ENCODE measurements around the gene AUTS2. TPM values are rescaled to one million over a fixed set of nuclear protein-coding genes. Genes with fewer than 3 reads are reported as not detected.

The AUTS2 gene
- total and polyA plus RNA-seq, 9 of the 15 experiments (the other 6 are each of a cell fraction or from before 2014, with no cell fraction given) = 0.58 TPM; not detected in 8

- FAIRE-seq (no peak), ATAC-seq (no peak), DNase-seq (ENCODE audit: extremely low read depth in 1 of 4, low spot score in 3 of 4) (no peak)
- H2AFZ ChIP-seq (ENCODE audit: low read depth, low read length) = no peak overlapping the region
- H3K4me2 ChIP-seq (ENCODE audit: insufficient read depth, low read length) = no peak overlapping the region
- intact Hi-C loops (cut with micrococcal nuclease) = no loop called here
- in situ Hi-C loops (cut with MboI) = no loop called here
- CTCF ChIA-PET (ENCODE audit: low intra/inter-chr PET ratio) = no interaction called here
- no TSS peak for BruUV-seq (replicated peaks)
- peak; percentile 58; the same call in 1 of the 2 replicates for TF ChIP-seq ZNF316 (IDR thresholded peaks at IDR 0.05)
- TF ChIP-seq E2F6 (IDR thresholded peaks at IDR 0.05; ENCODE audit: borderline replicate concordance in 1 of 2, extremely low read depth in 1 of 2, insufficient read depth in 1 of 2, insufficient read length in 1 of 2, low read depth in 1 of 2, low read length in 1 of 2, poor library complexity in 1 of 2, severe bottlenecking in 1 of 2) = no peak
- TF ChIP-seq FOXA3 (CRISPR knock-in tag; conservative IDR thresholded peaks at IDR 0.05 in 1 of 2, IDR thresholded peaks at IDR 0.05 in 1 of 2) = no peak
- TF ChIP-seq MAFG (tag; conservative IDR thresholded peaks at IDR 0.05) = 0 out of 2 replicates have a peak, but pooled peaks have one; percentile 20
- no peak for TF ChIP-seq ELK3 (CRISPR knock-in tag; IDR thresholded peaks at IDR 0.05)
- TF ChIP-seq, protein P1, sequence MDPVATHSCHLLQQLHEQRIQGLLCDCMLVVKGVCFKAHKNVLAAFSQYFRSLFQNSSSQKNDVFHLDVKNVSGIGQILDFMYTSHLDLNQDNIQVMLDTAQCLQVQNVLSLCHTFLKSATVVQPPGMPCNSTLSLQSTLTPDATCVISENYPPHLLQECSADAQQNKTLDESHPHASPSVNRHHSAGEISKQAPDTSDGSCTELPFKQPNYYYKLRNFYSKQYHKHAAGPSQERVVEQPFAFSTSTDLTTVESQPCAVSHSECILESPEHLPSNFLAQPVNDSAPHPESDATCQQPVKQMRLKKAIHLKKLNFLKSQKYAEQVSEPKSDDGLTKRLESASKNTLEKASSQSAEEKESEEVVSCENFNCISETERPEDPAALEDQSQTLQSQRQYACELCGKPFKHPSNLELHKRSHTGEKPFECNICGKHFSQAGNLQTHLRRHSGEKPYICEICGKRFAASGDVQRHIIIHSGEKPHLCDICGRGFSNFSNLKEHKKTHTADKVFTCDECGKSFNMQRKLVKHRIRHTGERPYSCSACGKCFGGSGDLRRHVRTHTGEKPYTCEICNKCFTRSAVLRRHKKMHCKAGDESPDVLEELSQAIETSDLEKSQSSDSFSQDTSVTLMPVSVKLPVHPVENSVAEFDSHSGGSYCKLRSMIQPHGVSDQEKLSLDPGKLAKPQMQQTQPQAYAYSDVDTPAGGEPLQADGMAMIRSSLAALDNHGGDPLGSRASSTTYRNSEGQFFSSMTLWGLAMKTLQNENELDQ (CRISPR knock-in tag; IDR thresholded peaks at IDR 0.05; ENCODE audit: borderline replicate concordance) = no peak
- no peak for TF ChIP-seq MXI1 (IDR thresholded peaks at IDR 0.05; ENCODE audit: low read depth, low read length)
- TF ChIP-seq ZNF57 (CRISPR knock-in tag; IDR thresholded peaks at IDR 0.05) = no peak
- TF ChIP-seq DEAF1 (CRISPR knock-in tag; IDR thresholded peaks at IDR 0.05) = no peak
- no peaks in the 10 kb centered on the region for H3K9me1 ChIP-seq (ENCODE audit: control insufficient read depth, insufficient read depth, low read length)
- H3K9ac ChIP-seq (ENCODE audit: insufficient read depth in 1 of 2, low read depth in 2 of 2, low read length in 2 of 2) = no peak overlapping the region
- no peak overlapping the region for H3K27ac ChIP-seq (ENCODE audit: extremely low read depth, low read depth, low read length)
- H3K4me1 ChIP-seq (replicated peaks in 1 of 2; ENCODE audit: control insufficient read depth in 2 of 2, insufficient read depth in 2 of 2, low read length in 2 of 2) = no peaks in the 10 kb centered on the region
- POLR2A ChIA-PET = interaction anchor here (0.6 to 0.7 kb wide), 2 partner anchors 12 to 718 kb away, joined by 3 to 5 read pairs; no protein-coding TSS in a partner anchor
- no peaks in the 10 kb centered on the region for H3K79me2 ChIP-seq (ENCODE audit: control insufficient read depth, insufficient read depth, low read length)
- H4K20me1 ChIP-seq (replicated peaks; ENCODE audit: control insufficient read depth, insufficient read depth, low read length) = no peaks in the 10 kb centered on the region; the same call in 1 of the 2 replicates
- H3K4me3 ChIP-seq = no peak overlapping the region
- no peaks in the 10 kb centered on the region for H3K36me3 ChIP-seq (ENCODE audit: control insufficient read depth, insufficient read depth, low read length)
- no peaks in the 10 kb centered on the region for H3K9me3 ChIP-seq (replicated peaks; ENCODE audit: control insufficient read depth, insufficient read depth, low read depth, low read length)
- 4% methylated on average over 7 of the region's 7 CpGs for WGBS (ENCODE audit: insufficient coverage, low coverage, missing lambda C conversion rate)
- H3K27me3 ChIP-seq (ENCODE audit: control insufficient read depth in 2 of 2, insufficient read depth in 2 of 2, low read length in 2 of 2) = peaks cover 3 to 12% of the 10 kb centered on the region in 2 experiments; a peak in 3 of 5 replicates
Measured at GRCh38 chr7:70670288-70670687, 1072.0 kb downstream of the AUTS2 start.
